GM19463 (cell line): ENCODE data around the gene UACA.
"Not testable (repeated sequence)": the region's sequence is repeated elsewhere in the genome, so short reads cannot be mapped to it uniquely, and the experiment has no call there.

Experiments
- ATAC-seq: cut with Tn5 transposase; IDR thresholded peaks from one replicate; pipeline ENCODE4 v1.9.1; 2021; ENCODE audit warnings: mild to moderate bottlenecking, moderate library complexity; ENCODE audit not compliant: unreplicated experiment

Gene UACA

DNA sequence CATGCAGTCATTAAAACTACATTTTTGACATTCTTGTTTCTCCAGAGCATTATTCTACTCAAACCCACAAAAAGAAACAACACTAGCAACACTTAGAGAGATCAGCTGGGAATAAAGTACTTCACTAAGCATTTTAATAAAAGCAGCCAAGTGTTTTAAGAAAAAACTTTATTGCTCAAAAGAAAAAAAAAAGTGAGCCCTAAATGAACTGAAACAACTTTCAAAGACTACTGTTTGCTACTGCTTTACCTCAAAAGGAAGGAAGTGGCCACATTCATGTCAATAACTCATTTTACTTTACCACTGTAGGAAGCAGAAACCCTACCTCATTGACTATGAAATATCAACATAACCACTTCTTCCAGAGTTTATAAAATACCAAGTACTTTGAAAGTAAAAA, 91.3 kb downstream of the UACA start:
- ATAC-seq, result no peak

DNA sequence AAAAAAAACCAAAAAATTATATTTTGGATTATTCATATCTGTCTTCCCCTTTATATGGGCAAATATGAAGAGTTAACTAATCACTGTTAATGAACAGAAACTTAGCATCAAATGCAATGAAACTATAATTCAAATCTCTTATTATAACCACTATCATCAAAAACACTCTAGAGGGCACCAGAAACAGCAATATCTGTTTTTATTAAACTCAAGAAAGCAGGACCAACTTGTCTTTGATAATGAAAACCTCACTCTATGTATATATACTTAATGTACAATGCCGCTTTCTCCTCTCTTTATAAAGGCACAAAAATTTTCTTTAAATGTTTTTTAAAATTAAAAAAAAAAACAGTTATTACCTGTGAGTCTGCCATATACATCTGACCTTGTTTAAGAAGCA, 92.7 kb downstream of the UACA start:
- ATAC-seq, result no peak

DNA sequence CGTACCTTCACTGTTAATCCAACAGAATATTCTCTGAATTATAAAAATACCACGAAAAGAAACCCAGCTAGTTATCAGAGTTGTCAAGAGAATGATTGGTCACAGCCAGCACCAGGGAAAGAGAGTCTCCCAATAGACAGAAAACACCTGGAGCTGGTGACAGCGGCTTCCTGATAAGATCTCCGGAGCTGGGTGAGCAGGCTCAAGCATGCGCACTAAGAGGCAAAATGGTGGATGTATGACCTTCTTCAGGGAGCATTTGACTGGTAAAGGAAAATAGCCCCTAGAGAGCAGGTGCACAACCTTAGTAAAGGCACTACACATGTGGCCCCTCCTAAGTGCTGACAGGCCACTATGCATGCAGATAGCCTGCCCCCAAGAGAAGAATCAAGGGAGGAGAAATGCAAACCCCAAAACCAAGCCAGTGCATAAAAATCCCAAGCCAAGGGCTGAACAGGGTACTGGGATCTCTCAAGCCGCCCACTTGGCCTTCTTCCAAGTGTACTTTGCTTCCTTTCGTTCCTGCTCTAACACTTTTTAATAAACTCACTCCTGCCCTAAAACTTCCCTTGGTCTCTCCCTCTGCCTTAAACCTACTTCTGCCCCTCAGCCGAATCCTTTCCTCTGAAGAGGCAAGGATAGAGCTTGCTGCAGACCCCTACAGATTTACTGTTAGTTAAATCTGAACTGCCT, 93.2 kb downstream of the UACA start:
- no peak for ATAC-seq

DNA sequence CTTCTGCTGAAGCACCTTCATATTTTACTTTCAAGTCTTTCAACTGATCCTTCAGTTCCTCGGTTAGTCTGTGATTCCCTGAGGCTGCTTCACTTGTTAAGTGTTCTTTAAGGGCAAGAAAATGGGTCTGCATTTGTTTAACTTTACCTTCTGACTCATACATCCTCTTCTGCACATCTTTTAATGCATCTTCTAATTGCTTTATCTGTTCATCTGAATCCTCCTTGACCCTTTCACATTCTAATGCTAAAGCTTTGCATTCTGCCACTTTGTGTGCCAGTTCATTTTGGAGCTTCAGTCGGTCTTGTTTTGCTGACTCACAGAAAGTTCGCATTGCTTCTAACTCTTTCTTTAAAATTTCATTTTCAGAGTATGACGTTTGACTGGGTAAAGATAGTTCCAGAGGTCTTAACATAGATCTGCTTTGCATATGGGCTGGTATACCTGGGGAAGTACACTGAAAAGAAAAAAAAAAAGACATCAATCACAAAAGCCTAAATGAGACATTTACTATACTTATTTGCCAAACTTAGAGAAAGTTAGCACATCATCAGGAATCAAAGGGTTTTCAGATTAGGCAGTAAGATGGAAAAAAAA, 94.3 kb downstream of the UACA start:
- peak; percentile 79 for ATAC-seq

DNA sequence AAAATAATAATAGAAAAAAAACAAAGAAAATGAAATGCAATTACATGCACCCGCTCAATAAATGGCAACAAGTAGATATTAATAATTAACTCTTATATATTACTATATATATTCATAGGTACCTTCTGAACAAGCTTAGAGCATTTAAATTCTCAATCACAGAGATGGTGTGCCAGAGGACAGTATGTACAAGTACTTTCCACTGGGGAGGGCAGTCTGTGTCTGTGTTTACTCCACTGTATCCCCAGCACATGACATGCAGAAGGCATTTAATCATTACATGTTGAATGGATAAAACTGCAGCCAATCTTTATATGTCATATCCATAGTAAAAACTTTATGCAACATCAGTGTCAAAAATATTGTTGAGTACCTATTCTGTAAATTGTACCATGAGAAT, 97.8 kb downstream of the UACA start:
- no peak for ATAC-seq

DNA sequence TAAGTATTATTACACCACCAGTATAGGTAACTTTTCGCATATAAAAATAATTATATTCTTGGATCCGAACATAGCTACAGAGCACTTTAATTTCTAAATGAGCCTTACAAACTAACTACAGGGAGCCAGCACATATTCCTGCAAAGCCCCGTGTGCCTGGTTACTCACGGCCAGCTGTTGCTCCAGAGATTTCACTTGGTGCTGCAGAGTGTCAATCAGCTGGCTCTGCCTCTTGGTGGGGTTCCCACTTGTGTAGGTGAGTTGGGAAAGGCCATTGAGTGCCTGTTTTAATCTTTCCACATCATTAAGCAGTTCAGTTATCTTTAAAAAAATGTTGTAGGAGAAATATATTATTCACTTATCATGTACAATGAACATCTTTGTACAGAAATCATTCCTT, 98.9 kb downstream of the UACA start:
- no peak for ATAC-seq

DNA sequence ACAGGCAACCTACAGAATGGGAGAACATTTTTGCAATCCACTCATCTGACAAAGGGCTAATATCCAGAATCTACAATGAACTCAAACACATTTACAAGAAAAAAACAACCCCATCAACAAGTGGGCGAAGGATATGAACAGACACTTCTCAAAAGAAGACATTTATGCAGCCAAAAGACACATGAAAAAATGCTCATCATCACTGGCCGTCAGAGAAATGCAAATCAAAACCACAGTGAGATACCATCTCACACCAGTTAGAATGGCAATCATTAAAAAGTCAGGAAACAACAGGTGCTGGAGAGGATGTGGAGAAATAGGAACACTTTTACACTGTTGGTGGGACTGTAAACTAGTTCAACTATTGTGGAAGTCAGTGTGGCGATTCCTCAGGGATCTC, 100.3 kb downstream of the UACA start:
- not testable (repeated sequence) for ATAC-seq

DNA sequence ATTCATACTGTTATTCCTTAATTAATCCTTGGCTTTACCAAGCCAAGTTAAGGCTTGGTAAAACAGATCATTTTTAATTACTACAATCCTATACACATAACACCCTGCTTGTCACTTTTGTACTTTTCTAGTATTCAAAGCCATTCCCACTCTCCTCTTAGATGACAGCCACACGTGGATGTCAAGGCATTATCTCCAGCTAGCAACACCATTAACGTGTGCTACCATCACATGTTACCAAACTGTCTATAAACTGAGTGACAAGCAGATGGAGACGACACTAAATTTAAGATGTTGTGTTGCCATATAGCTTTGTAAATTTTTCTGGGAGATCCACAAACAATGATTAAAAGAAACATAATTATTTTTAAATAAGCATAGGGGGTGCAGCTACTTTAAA, 103.7 kb downstream of the UACA start:
- ATAC-seq, result no peak

DNA sequence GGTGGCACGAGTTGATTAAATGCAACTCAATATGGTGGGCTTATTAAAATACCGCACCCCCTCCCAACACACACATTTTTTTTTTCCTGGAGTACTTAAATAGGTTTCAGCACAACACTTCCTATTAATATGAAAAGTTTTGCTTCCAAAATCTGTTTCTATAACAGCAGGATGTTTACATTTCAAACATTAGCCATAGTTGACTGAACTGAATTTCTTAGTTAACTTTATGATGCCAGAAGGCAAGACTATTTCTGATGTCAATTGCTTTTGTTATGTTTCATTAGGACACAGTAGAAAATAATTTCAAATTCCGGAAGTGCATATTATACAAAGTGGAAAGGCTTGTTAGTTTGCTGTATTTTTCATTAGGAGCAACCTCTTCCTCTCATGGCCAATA, 104.7 kb downstream of the UACA start:
- no peak for ATAC-seq

DNA sequence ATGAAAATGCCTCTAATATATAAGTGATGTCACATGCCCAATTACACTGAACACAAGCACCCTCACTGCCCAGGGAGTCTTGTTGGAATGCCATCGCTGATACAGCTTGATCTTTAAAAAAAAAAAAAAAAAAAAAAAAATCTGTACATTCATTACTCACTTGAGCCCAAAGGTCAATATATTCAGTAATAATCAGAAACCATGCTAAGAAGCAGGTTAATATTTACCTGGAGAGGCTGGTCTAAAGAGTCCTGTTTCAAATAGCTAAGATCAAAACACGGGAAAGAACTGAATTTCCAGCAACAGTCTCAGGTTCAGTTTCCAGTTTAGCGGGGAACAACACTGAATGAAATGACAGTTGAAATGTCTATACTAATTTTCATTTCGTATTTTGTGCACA, 109.9 kb downstream of the UACA start:
- ATAC-seq, result no peak

DNA sequence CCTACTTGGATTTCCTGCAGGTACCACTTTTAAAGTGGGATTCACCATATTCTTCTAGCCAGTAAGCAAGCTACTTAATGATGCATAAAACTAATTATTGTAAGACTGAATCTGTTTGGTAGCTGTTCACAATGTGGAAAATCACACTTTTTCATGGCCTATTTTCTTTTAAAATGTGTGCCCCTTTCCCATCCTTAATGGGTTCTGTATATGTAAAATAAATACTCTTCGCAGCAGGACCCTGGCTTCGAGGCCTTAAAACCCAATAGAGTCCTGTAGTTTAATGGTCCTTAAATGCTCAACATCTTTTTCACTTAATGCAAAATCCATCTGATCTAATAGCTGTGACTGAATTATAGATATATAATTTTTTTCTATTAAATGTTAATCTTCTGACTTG, 111.0 kb downstream of the UACA start:
- ATAC-seq, result no peak

DNA sequence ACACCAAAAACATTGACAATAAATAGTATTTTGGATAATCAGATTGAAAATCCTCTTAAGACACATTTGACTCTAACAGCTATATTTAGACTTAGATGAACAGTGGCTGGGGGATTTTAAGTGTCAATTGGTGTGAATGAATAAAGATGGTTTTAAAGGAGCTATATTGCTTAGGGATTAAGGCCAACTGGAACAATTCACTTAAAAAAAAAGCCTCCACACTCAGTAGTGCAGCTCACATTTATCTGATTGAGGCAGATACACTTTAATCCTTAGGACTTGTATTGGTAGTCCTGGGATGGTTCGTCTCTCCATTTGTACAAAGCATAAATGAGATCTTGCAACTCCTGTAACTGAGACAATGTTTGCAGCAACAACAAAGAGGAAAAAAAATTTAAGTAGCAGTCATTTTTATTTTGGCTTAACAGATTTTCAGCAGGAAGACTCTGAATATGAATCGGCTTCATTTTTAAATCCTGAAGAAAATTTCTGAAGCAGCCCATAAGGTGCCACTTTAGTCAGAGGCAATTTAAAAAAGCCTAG, 112.0 kb downstream of the UACA start:
- ATAC-seq, result no peak

DNA sequence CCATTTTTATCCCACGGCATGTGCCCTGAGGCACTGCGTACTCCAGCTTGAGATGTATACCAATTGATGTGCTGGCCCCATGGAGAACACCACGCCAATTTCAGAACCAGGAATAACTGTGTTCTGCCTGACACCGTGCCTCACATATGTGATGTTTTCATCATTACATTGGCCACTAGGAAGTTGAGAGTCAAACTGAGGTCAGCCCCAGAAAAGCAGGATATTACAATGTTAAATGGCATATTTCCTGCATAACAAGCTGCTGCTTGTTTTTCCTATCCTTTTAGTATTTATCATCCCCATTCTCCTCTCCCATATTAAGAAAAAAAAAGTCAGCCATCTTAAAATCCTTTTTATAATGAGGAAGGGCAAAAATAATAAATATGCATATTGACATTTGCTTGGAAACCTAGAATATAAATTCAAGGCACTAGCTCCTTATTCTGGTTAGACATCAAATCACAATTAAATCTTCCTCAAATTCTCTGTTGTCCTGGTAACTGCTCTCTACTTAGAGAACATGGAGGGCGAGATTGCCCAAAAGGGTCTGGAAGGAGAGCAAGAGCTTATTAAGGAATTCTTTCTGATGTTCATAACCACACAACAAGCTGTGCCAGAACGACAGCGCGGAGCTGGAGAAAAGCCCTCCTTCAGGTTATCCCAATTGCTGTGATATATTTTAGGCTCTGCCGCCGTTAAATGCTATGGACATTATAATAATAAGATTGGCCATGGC, 112.6 kb downstream of the UACA start:
- ATAC-seq, result no peak

DNA sequence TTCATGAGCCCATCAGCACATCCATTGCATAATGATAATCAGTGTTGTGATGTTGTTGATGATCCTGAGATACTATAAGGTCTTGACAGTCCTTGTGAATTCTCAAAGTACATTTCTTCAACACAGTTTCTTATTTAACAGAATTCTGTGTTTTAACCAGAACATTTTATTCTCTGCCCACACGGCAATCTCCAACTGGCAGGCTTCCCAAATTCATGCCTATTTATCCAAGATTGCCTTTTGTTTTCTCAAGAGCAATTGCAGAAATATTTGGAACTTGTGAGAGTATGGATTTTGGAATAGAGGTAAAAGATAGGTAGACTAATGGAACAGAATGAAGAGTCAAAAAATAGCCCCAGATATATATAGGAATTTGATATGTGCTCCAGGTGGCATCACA, 116.0 kb downstream of the UACA start:
- no peak for ATAC-seq

DNA sequence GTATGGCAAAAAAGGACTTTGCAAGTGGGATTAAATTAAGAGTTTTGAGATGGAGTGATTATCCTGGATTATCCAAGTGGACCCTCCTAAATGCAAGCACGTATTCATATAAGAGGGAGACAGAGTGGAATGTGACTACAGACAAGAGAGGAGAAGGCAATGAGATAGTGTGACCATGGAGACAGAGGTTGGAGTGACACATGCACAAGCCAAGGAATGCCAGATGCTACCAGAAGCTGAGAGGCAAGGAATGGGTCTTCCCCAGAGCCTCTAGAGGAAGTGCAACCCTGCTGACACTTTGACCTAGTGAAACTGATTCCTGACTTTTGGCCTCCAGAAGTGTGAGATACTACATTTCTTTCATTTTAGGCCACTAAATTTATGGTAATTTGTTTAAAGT, 117.2 kb downstream of the UACA start:
- no peak for ATAC-seq

DNA sequence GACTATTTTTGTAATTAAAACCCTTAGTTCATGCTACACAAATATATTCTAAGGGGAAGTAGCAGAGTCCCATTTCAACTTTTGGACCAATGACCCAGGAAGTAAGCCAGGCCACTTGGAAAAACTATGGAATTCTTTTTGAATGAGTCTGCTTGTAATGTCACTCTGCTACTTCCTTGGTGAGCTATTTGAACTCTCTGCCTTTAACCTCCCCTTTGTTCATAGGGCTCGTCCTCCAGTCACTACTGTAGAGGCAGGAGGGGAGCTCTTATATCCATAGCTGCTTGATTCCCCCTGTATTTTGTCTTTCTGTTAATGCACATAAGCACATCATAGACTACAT, 119.6 kb downstream of the UACA start:
- no peak for ATAC-seq

DNA sequence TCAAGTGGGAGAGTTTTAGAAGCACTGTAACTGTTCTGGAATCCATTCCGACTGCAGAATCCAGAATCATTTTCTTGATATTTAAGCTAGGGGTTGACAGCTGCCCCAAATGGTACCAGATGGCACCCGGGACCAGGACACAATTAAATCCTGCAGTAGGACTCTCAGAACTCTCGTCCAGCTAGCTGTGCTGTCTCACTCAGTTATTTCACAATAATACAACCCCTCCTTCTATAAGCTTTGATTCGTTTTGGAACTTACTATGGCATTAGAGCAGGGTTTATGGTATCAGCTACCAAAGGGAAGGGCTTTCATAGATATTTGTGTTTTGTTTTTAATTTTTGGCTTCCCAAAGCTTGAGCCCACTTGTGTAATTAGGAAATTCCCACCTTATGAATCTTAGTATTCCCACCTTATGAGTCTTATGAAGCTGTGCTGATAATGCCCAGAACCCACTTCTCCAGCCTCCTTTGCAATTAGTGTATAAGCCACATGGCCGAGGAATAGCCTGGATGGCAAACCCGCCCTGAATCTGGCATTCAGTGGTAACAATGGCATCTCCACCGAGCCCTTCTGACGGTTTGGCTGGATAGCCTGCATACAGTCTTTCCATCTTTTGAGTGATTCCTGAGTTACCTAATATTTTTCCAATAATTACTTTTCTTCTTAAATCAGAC, 120.1 kb downstream of the UACA start:
- ATAC-seq, result no peak

DNA sequence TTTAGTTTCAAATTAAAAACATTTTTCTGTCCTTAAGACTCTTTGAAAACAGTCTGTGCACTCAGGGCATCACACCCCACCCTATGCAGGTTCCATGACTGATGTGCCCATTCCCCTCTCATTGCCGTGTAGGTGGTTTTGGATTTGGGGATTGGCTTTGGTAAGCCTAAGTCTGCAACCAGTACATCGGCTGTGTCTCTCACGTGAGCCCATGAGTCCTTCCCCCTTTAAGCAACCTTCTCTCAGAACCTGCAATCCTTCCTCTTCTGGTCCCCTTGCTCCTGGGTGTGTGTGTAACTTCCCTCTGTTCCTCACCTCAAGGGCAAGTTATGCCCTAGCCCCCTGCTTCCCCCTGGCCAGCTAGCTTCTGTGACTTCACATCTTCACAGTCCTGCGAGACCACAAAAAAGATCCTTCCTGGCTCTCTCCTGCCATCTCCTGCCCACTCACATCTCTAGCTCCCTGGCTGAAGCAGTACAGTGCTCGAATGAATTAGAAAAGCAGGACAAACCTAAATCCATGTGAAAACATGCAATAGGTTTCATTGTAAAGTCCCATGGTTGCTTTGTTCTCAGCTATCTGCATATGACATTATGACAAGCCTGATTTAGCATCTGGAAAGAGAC, 126.7 kb downstream of the UACA start:
- ATAC-seq, result no peak

DNA sequence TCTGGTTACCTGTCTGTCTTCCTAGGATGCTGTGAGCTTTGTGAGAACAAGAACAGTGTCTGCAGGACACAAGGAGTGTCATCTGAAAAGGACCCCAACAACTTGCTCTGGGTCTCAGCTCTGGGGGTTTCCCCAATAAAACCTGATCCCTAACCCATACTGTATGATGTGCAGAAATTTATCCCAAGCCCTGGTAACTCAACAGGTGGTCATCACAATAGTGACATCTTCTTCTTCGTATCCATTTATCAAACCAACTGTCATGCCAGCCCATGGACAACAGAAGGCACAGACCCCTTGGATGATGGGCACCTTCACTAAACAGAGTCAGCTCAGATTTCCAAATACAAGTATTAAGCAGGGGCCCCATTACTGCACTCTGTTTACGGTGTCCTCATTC, 127.5 kb downstream of the UACA start:
- no peak for ATAC-seq

DNA sequence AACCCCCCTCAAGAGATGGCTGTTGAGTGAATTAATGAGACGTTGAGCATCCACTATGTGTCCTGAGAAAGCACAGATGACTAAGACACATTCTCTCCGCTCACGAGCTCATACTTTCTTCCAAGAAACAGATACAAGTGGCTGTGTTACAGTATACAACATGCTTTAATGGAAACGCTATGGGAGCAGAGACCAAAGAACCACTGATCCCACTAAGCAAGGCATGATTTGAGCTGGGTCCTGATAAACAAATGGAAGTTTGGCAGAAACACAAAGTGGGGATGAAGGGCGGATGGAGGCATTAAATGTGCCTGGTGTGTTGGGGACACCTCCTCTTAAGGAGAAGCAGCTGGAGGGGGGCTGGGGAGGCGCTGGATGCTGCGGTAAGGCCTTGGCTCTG, 129.4 kb downstream of the UACA start:
- ATAC-seq, result no peak

DNA sequence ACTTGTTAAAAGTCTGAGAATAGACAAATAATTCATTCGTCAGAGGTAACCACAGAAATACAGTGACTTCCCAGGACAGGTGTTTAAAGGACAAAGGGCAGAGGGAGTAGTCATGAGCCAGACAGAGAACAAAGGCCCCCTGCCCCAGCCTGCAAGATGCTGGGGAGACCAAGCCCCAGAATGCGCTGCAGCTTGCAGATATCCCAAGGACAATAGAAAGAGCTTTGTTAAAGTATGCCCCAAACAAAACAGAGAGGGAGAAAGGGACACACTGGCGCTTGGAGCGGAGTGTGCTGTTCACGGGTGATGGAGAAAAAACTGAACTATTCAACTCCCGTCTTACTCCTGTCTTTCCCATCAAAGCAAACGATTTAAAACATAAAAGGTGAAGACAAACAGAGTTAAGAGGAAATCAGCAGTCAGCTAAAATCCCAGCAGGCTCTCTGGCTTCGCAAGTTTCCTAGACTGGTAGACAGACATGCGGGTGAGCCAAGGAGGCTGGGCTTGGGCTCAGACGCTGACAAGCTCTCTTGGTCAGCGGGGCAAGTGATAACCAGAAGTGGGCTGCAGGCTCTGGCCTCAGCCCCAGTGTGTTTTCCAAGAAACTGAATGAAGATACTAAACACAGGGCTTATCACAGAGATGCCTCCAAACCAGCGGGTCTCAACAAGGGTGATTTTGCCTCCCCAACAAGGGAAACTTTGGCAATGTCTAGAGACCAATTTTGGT, 130.1 kb downstream of the UACA start:
- ATAC-seq, result no peak
